SW480 (cell line): ENCODE measurements around the gene MCEE.
"Not testable (repeated sequence)": the region's sequence is repeated elsewhere in the genome, so short reads cannot be mapped to it uniquely, and the experiment has no call there.

Experiments used
- DNase-seq: peaks from one replicate; pipeline ENCODE4 v3.0.0-alpha.2; 2016; ENCODE audit warnings: low spot score

The MCEE gene

DNA sequence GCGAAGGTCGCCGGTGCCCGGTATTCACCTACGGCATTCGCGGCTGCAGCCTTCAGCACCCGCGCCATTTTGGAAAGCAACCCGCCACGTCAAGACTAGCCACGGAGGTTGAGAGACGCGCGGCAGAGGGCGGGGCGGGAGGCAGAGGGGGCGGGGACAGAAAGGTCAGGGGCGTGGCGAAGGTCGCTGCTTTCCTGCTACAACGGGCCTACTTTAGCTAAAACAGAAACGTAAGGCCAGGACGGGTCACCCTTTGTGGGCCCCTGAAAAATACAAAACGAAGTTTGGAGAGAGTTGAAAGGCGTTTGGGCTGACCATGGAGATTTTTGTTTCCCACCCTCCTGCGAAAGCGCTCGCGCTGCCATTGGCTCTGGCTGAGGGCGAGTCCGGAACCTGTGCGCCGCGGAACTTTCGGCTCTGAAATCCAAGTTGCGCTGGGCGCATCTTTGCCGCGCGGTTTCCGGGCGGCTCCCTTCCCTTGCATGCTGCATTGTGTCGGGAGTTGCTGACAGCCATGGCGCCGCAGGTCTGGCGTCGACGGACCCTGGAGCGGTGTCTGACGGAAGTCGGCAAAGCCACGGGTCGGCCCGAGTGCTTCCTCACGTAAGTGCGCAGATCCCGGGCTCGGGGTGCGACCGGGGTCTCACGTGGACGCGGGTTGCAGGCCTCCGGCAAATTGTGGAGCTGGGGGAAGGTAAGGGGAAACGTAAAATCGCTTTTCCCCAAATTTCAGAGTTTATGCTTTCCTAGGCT, at the start of gene MCEE, which contains the start of gene MPHOSPH10:
Gene MCEE, minus strand, starts transcription at position 78 of the 753 bp plus-strand sequence. Its CDS starts 10 bp downstream, at position 68.
Gene MPHOSPH10, plus strand, starts transcription at position 483 of the 753 bp plus-strand sequence. Its CDS starts 32 bp downstream, at position 515.
- DNase-seq, result peak; percentile 93

GRCh38 chr2:71178836-71179235, 48.8 kb upstream of the MCEE start:
- DNase-seq, result not testable (repeated sequence)

GRCh38 chr2:71174207-71174606, 44.2 kb upstream of the MCEE start:
- DNase-seq, result no peak

- DNase-seq, result no peak
Measured at GRCh38 chr2:71173096-71173495, 43.1 kb upstream of the MCEE start.

GRCh38 chr2:71166812-71167211, 36.8 kb upstream of the MCEE start:
- no peak for DNase-seq

- peak; percentile 25 for DNase-seq
Measured at GRCh38 chr2:71157124-71157793, 27.2 kb upstream of the MCEE start.

- no peak for DNase-seq
Measured at GRCh38 chr2:71156573-71156972, 26.5 kb upstream of the MCEE start.

DNA sequence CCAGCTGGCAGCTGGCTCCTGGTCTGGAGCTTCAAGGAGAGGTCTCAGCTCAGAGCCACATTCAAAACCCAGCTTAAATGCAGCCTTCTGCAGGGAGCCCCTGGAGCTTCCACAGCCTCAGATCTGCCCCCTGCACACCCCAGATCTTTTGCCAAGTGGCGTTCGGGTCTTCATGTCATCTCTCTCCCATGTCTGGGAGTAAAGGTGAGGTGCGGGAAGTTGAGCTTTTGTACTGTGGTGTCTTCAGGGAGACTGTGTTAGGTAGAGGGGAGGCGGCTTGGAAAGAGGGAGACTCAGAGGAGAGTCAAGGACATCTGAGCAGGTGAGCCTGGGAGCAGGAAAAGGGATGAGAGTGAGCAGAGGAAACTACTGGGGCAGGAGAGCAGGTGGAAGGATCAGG, 25.8 kb upstream of the MCEE start:
- DNase-seq, result no peak

GRCh38 chr2:71154798-71155197, 24.8 kb upstream of the MCEE start:
- DNase-seq, result peak; percentile 28

- no peak for DNase-seq
Measured at GRCh38 chr2:71154279-71154678, 24.2 kb upstream of the MCEE start.

GRCh38 chr2:71153585-71154224, 23.7 kb upstream of the MCEE start:
- DNase-seq, result no peak

DNA sequence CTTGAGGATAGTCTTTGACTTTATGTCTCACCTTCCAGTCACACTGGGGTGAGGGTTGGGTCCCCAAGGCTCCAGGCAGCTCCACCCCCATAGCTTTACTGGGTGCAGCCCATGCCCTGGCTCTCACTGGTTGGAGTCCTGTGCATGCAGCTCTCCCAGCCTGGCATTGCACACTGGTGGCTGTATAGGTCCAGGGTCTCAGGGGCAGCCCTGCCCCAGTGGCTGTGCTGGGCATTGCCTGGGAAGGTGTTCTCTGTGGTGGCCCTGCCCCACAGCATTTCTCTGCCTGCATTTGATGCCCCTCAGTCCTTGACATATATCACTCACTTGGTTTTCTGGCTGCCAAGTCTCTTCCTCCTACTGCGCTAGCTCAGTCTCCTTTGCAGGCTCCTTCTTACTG, 21.6 kb upstream of the MCEE start:
- DNase-seq, result no peak

DNA sequence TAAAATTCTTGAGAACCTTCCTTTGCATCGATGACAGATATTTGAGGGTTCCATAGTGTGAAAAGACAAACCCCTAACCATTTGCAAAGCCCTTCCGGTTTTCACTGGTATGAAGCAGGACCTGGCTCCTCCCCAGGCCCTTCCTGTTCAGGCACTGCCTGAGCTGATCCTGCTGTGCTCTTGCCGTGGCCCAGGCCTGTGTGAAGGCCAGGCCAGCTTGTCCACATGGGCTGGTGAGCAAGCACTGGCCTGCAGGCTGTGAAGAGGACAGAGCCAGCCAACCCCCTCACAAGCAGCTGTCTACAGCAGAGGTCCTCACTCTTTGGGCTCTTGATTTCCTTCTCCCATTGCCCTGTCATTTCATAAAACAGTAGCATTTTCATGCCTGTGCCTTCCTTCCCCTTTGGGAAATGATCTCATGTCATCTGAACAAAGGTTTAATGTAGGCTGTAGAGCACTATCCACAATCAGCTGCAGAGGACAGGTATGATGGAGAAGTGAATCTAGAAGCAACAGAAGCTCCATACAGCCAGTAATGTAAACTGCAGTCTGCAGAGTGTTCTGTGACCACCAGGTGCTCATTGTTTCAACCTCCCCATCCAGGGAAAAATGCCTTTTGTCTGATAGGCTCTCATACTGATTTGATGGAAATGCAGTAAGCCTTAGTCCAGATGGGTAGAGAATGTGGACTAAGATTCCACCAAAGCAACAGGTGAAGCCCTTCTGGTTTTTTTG, 20.2 kb upstream of the MCEE start:
- DNase-seq, result no peak

GRCh38 chr2:71148506-71149063, 18.6 kb upstream of the MCEE start:
- DNase-seq, result no peak

- DNase-seq, result no peak
Measured at GRCh38 chr2:71143782-71144181, 13.8 kb upstream of the MCEE start.

GRCh38 chr2:71136174-71136573, 6.1 kb upstream of the MCEE start:
- DNase-seq, result no peak

DNA sequence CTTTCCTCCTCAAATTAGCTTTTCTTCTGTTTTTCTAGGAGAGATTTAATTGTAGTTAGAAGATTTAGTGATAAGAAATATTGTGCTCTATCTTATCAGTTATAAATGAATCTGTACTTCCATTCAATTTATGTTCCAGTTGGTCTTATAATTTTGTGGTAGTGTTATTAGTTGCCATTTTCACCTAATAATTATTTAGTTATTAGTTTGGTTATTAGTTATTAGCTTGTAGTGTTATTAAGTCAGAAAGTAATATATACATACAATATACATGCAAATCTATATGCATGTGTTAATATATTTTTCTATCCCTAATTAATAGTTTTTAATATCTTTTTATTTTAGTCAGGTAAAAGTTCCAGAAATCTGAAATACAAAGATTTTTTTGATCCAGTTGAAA, 3.6 kb upstream of the MCEE start:
- DNase-seq, result no peak

DNA sequence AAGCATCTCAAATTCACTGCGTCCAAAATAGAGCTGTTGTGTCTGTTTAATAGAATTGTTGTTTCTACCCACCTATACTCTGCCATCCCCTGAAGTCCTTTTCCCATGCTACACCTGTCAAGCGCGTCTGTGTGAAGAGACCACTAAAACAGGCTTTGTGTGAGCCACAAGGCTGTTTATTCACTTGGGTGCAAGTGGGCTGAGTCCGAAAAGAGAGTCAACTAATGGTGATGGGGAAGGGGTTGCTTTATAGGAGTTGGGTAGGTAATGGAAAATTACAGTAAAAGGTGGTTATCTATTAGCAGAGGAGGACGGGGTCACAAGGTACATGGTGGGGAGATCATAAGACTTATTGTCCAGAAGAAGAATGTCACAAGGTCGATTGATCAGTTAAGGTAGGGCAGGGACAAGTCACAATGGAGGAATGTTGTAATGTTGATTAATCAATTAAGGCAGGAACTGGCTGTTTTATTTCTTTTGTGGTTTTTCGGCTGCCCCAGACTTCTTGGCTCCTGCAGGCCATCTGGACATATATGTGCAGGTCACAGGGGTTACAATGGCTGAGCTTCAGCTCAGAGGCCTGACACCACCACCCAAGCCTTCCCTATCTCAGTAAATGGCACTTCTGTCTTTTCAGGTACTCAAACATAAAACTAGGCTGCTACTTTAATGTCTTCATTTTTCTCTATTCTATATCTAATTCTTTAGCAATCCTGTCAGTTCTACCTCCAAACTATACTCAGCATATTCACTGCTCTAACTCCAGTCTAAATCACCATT, 1.5 kb upstream of the MCEE start:
- not testable (repeated sequence) for DNase-seq

GRCh38 chr2:71130905-71131244, 846 bp upstream of the MCEE start:
- DNase-seq, result peak; percentile 47

- peak; percentile 85 for DNase-seq
Measured at GRCh38 chr2:71129902-71130151, 202 bp downstream of the MCEE start.

DNA sequence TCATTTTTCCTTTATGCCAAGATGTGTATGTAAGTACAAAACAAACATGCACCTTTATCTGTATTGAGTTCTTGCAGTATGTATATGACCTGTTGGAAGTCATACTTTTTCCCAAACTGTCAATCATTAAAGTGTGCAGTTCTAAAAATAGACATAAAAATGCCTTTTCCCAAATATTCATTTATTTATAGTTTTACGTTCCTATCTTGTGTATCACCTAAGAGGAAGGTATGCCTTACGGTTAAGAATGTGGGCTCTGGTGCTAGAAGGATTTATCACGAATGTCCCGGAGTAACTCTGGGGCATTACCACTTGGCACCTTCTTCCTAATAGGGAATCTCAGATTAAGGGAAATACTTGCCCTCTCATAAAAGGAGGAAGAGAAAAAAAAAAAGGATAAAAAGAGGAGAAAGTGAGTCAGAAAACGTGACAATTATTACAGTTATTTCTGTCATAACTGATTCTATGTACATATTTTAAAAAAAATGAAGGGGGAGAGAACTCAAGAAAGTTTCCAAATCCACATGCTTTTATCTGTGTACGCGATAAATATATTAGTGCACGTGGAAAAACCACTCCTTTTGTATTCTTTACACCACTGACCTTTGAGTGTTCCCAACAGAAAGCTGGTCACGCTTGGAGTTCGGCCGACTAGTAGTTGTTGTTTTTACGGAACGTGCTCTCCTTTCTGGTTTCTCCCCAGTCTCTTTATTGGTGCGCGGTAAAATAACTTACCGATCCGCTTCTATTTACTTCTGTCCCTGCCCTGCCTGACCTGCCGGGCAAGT, 721 bp downstream of the MCEE start:
- DNase-seq, result peak; percentile 12
